IMR-90 (cell line): Measurements from ENCODE around the gene ATIC. TPM values are rescaled to one million over a fixed set of nuclear protein-coding genes. Genes with fewer than 3 reads are reported as not detected.

ENCODE experiments used
- ATAC-seq: fragments of 200-7000 bp; cut with Tn5 transposase; 2 replicates; pipeline ENCODE4 v1.9.1; 2020; ENCODE audit warnings: low read depth, mild to moderate bottlenecking, moderate library complexity
- Bru-seq: library from RNA; stranded (reverse); fragments of 400-500 nt; gene quantifications from one replicate; lab custom pipeline; 2021; lab: Mats Ljungman, UMichigan
- BruChase-seq, 2 experiments: library from RNA; stranded (reverse); fragments of 400-500 nt; gene quantifications; one replicate each; lab custom pipeline; 2021; lab: Mats Ljungman, UMichigan
- BruUV-seq: library from RNA; stranded (reverse); fragments of 400-500 nt; replicated peaks from 2 replicates; lab custom pipeline; 2021; lab: Mats Ljungman, UMichigan
- CTCF ChIA-PET: fragments of 300-600 bp; formaldehyde crosslinking; extraction: SDS; loops from one replicate; lab custom pipeline; 2021; ENCODE audit warnings: antibody characterized with exemption; lab: Yijun Ruan, JAX
- POLR2A ChIA-PET: fragments of 300-600 bp; sonication (Branson Sonifier 250); formaldehyde crosslinking; loops from one replicate; lab custom pipeline; 2022; ENCODE audit warnings: antibody characterized with exemption; ENCODE audit not compliant: unreplicated experiment; lab: Charles Lee
- DNase-seq: peaks from one replicate; pipeline ENCODE4 v3.0.0; 2013
- H2AFZ ChIP-seq: replicated peaks from 2 replicates; pipeline ENCODE3; 2013; ENCODE audit warnings: low read length, mild to moderate bottlenecking; ENCODE audit not compliant: poor library complexity
- H2AK5ac ChIP-seq: 2 replicates; pipeline ENCODE4 v1.6.1; 2013; ENCODE audit warnings: low read depth, low read length, inconsistent platforms
- H2AK9ac ChIP-seq: replicated peaks from 2 replicates; pipeline ENCODE3; 2013; ENCODE audit warnings: mild to moderate bottlenecking, low read depth, low read length, moderate library complexity; ENCODE audit not compliant: poor library complexity
- H2BK120ac ChIP-seq: 2 replicates; pipeline ENCODE4 v1.6.1; 2013; ENCODE audit warnings: low read depth, low read length, inconsistent platforms
- H2BK15ac ChIP-seq: 3 replicates; pipeline ENCODE4 v1.6.1; 2013; ENCODE audit warnings: low read depth, low read length, inconsistent platforms
- H2BK20ac ChIP-seq: 2 replicates; pipeline ENCODE4 v1.6.1; 2013; ENCODE audit warnings: low read depth, mild to moderate bottlenecking, inconsistent platforms, low read length, moderate library complexity
- H2BK5ac ChIP-seq: 2 replicates; pipeline ENCODE4 v1.6.1; 2013; ENCODE audit warnings: mild to moderate bottlenecking, low read depth, low read length, inconsistent platforms; ENCODE audit not compliant: poor library complexity, severe bottlenecking
- H3K14ac ChIP-seq: replicated peaks from 2 replicates; pipeline ENCODE4 v1.6.1; 2013; ENCODE audit warnings: low read depth, low read length, inconsistent platforms
- H3K18ac ChIP-seq: 2 replicates; pipeline ENCODE4 v1.6.1; 2013; ENCODE audit warnings: low read depth, low read length, control low read depth
- H3K23ac ChIP-seq: 2 replicates; pipeline ENCODE4 v1.6.1; 2013; ENCODE audit warnings: low read depth, low read length, inconsistent platforms
- H3K27ac ChIP-seq: 2 replicates; pipeline ENCODE4 v1.5.1; 2013; ENCODE audit warnings: mild to moderate bottlenecking, control low read depth, low read length; ENCODE audit not compliant: insufficient read depth
- H3K27me3 ChIP-seq: 2 replicates; pipeline ENCODE4 v1.6.1; 2013; ENCODE audit warnings: low read length; ENCODE audit not compliant: control insufficient read depth, insufficient read depth
- H3K36me3 ChIP-seq: 2 replicates; pipeline ENCODE4 v1.6.1; 2013; ENCODE audit warnings: low read length, mixed read lengths; ENCODE audit not compliant: control insufficient read depth, insufficient read depth
- H3K4ac ChIP-seq: 2 replicates; pipeline ENCODE4 v1.6.1; 2013; ENCODE audit warnings: low read depth, low read length, inconsistent platforms
- H3K4me1 ChIP-seq: 2 replicates; pipeline ENCODE4 v1.6.1; 2013; ENCODE audit warnings: low read length, mixed read lengths; ENCODE audit not compliant: control insufficient read depth, insufficient read depth
- H3K4me2 ChIP-seq: 2 replicates; pipeline ENCODE4 v1.6.1; 2013; ENCODE audit warnings: low read depth, mild to moderate bottlenecking, control low read depth, low read length, moderate library complexity
- H3K4me3 ChIP-seq: 2 replicates; pipeline ENCODE4 v1.5.1; 2013; ENCODE audit warnings: low read depth, mild to moderate bottlenecking, control low read depth, low read length, moderate library complexity; ENCODE audit not compliant: insufficient read depth
- H3K56ac ChIP-seq: 2 replicates; pipeline ENCODE4 v1.6.1; 2013; ENCODE audit warnings: low read length, inconsistent platforms; ENCODE audit not compliant: insufficient read depth; ENCODE audit errors: extremely low read depth
- H3K79me1 ChIP-seq, 2 experiments: 2 replicates each; pipeline ENCODE4 v1.6.1; 2013; ENCODE audit warnings: low read length in 2 of 2, inconsistent platforms in 1 of 2, low read depth in 1 of 2
- H3K9ac ChIP-seq: 2 replicates; pipeline ENCODE4 v1.6.1; 2013; ENCODE audit warnings: low read depth, low read length, control low read depth
- H3K9me1 ChIP-seq: 2 replicates; pipeline ENCODE4 v1.6.1; 2013; ENCODE audit warnings: low read length, inconsistent platforms; ENCODE audit not compliant: insufficient read depth
- H3K9me3 ChIP-seq: 2 replicates; pipeline ENCODE4 v1.6.1; 2013; ENCODE audit warnings: low read length; ENCODE audit not compliant: control insufficient read depth, insufficient read depth
- H4K20me1 ChIP-seq: 2 replicates; pipeline ENCODE4 v1.6.1; 2013; ENCODE audit warnings: low read length, inconsistent platforms; ENCODE audit not compliant: insufficient read depth
- H4K5ac ChIP-seq: 2 replicates; pipeline ENCODE4 v1.6.1; 2013; ENCODE audit warnings: mild to moderate bottlenecking, low read depth, low read length, control low read depth
- H4K8ac ChIP-seq, 2 experiments: 2 replicates each; pipeline ENCODE4 v1.6.1; 2013; ENCODE audit warnings: low read depth in 2 of 2, low read length in 2 of 2, control low read depth in 1 of 2, inconsistent platforms in 1 of 2
- H4K91ac ChIP-seq: 2 replicates; pipeline ENCODE4 v1.6.1; 2013; ENCODE audit warnings: low read depth, low read length, inconsistent platforms; ENCODE audit not compliant: insufficient read depth
- CEBPB ChIP-seq: IDR thresholded peaks from 2 replicates; pipeline ENCODE4 v1.6.1; 2012; ENCODE audit warnings: low read depth, low read length, improper control_type of control experiment
- CHD1 ChIP-seq: IDR thresholded peaks from 2 replicates; pipeline ENCODE4 v1.6.1; 2012; ENCODE audit warnings: low read depth, low read length, improper control_type of control experiment
- CTCF ChIP-seq: conservative IDR thresholded peaks from 2 replicates; pipeline ENCODE4 v1.5.1; 2012; ENCODE audit warnings: mild to moderate bottlenecking, low read depth, low read length, improper control_type of control experiment
- MAFK ChIP-seq: IDR thresholded peaks from 2 replicates; pipeline ENCODE4 v1.6.1; 2012; ENCODE audit warnings: low read depth, low read length, improper control_type of control experiment
- MAZ ChIP-seq: IDR thresholded peaks from 2 replicates; pipeline ENCODE4 v1.6.1; 2012; ENCODE audit warnings: low read depth, mild to moderate bottlenecking, low read length, improper control_type of control experiment, moderate library complexity, borderline replicate concordance
- MXI1 ChIP-seq: IDR thresholded peaks from 2 replicates; pipeline ENCODE4 v1.6.1; 2012; ENCODE audit warnings: low read depth, mild to moderate bottlenecking, low read length, moderate library complexity, borderline replicate concordance
- NFE2L2 ChIP-seq: fragments of 150-350 bp; IDR thresholded peaks from 2 replicates; pipeline ENCODE4 v1.6.1; 2016; ENCODE audit warnings: low read depth, mild to moderate bottlenecking, low read length
- RAD21 ChIP-seq: IDR thresholded peaks from 2 replicates; pipeline ENCODE4 v1.6.1; 2012; ENCODE audit warnings: low read length, improper control_type of control experiment
- RCOR1 ChIP-seq: IDR thresholded peaks from 2 replicates; pipeline ENCODE4 v1.6.1; 2012; ENCODE audit warnings: mild to moderate bottlenecking, low read length, improper control_type of control experiment; ENCODE audit not compliant: insufficient replicate concordance
- SMC3 ChIP-seq: fragments of 150-350 bp; IDR thresholded peaks from 2 replicates; pipeline ENCODE4 v1.6.1; 2016; ENCODE audit warnings: low read depth, mild to moderate bottlenecking, antibody characterized with exemption, low read length, moderate library complexity
- WGBS, 2 experiments: methylation state at CpG; one replicate each; pipeline versions ENCODE4 v1.1.5 to v1.1.7; 2013; ENCODE audit warnings: missing lambda C conversion rate in 2 of 2; ENCODE audit not compliant: insufficient read length in 1 of 2; ENCODE audit errors: extremely low coverage in 2 of 2; 5-methylcytosine and 5-hydroxymethylcytosine counted together
- dilution Hi-C: fragments of 300-500 bp; cut with HindIII; formaldehyde crosslinking; loops from one replicate; pipeline ENCODE4 v1.14.3; 2018; ENCODE audit warnings: low sequenced_read_pairs; ENCODE audit not compliant: unreplicated experiment
- in situ Hi-C: fragments of 300-500 bp; cut with MboI; formaldehyde crosslinking; loops from 3 replicates; pipeline ENCODE4 v1.14.3; 2019; ENCODE audit warnings: low sequenced_read_pairs, inconsistent platforms, mixed read lengths
- intact Hi-C: fragments of 100-400 bp; cut with micrococcal nuclease; formaldehyde crosslinking; loops from 2 replicates; pipeline ENCODE4 v1.10.0; 2022
- long read RNA-seq: library from polyadenylated mRNA; unstranded; transcript quantifications from one replicate; pipeline ENCODE4 v2.0.0, GENCODE V29; 2021; ENCODE audit not compliant: unreplicated experiment
- polyA plus RNA-seq, 3 experiments: library from polyadenylated mRNA; depleted of rRNA; stranded (reverse); fragments of >200 nt; gene quantifications; 2 replicates each; pipeline ENCODE4 v1.2.3, GENCODE V29; 2012; ENCODE audit warnings: low replicate concordance in 1 of 3
- total RNA-seq: library from RNA; depleted of rRNA; stranded (reverse); fragments of >200 nt; gene quantifications from 2 replicates; pipeline ENCODE4 v1.2.3, GENCODE V29; 2012; rRNA removed
- TF ChIP-seq, protein P1 (sequence below): fragments of 150-350 bp; IDR thresholded peaks from 2 replicates; pipeline ENCODE4 v1.6.1; 2017; ENCODE audit warnings: mild to moderate bottlenecking, antibody characterized with exemption, low read length, low read depth

Gene ATIC
- total RNA-seq: 29.4 and 30.5 TPM in 2 replicates
- polyA plus RNA-seq (2012; rRNA removed): 96.8 and 101 TPM in 2 replicates
- 29.6 and 76.9 TPM in 2 replicates for polyA plus RNA-seq (2012; cell fraction: cytosol; rRNA removed)
- polyA plus RNA-seq (2012; cell fraction: nucleus; rRNA removed; ENCODE audit: low replicate concordance): 20.5 and 94.2 TPM in 2 replicates
- Bru-seq, nascent RNA: percentile 72 among the genes with signal in this experiment
- BruChase-seq, experiment 1, labeled RNA remaining after a 6-hour chase: percentile 69 among the genes with signal in this experiment
- BruChase-seq, experiment 2, labeled RNA remaining after a 2-hour chase: percentile 64 among the genes with signal in this experiment
- long read RNA-seq, transcript ATIC-205 (15 exons, 2,275 nt): minor isoform, 14 of 128 reads
- long read RNA-seq, transcript ATIC-201 (16 exons, 2,213 nt): major isoform, 85 of 128 reads
- long read RNA-seq, partial matches to known transcripts: 17 of 128 reads
- long read RNA-seq, other reads (novel, unspliced or antisense): 7 of 128 reads

GRCh38 chr2:215311625-215312396, at the start of gene ATIC:
TSS of gene ATIC (plus strand) at chr2:215312059. CDS start at chr2:215312143, 84 bp downstream.
- 0% methylated on average over 21 of the region's 64 CpGs; no CpG with 5 or more reads in 1 of the 2 experiments for WGBS, 2 experiments
- Histone ChIP-seq H3K4me1 (0 out of 2 replicates have a peak, but pooled peaks cover 3% of the 10 kb centered on the region), H2AFZ (peak within 1 kb of the TSS; percentile 99), H4K20me1 (no peaks in the 10 kb centered on the region), H3K4ac (peak within 1 kb of the TSS; percentile 81), H3K79me1 (peaks cover 15 to 23% of the 10 kb centered on the region in 2 experiments), H3K9me3 (no peaks in the 10 kb centered on the region), H2BK20ac (peak within 1 kb of the TSS; percentile 22; the same call in 1 of the 2 replicates), H3K27ac (peak within 1 kb of the TSS; percentile 68), H2BK120ac (peak within 1 kb of the TSS; percentile 80), H3K56ac (peak within 1 kb of the TSS; percentile 94), H3K4me3 (peak within 1 kb of the TSS; percentile 50), H4K8ac (peak within 1 kb of the TSS; percentile 96 to 99), H3K9me1 (peaks cover 3% of the 10 kb centered on the region; the same call in 1 of the 2 replicates), H3K14ac (peak within 1 kb of the TSS; percentile 93), H4K5ac (peak within 1 kb of the TSS; percentile 32), H3K23ac (peak within 1 kb of the TSS; percentile 79), H3K18ac (peak within 1 kb of the TSS; percentile 20), H2AK5ac (peak within 1 kb of the TSS; percentile 79), H2BK5ac (peak within 1 kb of the TSS; percentile 56), H3K27me3 (no peaks in the 10 kb centered on the region), H2BK15ac (peak within 1 kb of the TSS; percentile 30; the same call in 1 of the 3 replicates), H3K9ac (peak within 1 kb of the TSS; percentile 90), H3K4me2 (peak within 1 kb of the TSS; percentile 85), H2AK9ac (peak within 1 kb of the TSS; percentile 95), H3K36me3 (peaks cover 2% of the 10 kb centered on the region; the same call in 1 of the 2 replicates), H4K91ac (peak within 1 kb of the TSS; percentile 86)
- CTCF ChIA-PET: interaction anchor here (0.6 to 0.7 kb wide), 4 partner anchors 15 to 65 kb away, joined by 3 to 5 read pairs (median 4); no protein-coding TSS in a partner anchor
- BruUV-seq: no TSS peak
- peak; percentile 97 for ATAC-seq
- in situ Hi-C loops (no loop called here), intact Hi-C loops (no loop called here), dilution Hi-C loops (no loop called here)
- POLR2A ChIA-PET: interaction anchor here (0.6 kb wide), 2 partner anchors 15 to 33 kb away, joined by 5 to 9 read pairs; no protein-coding TSS in a partner anchor
- DNase-seq: peak; percentile 92
- no peak; the same call in 1 of the 2 replicates for TF ChIP-seq CHD1
- no peak for TF ChIP-seq RCOR1
- TF ChIP-seq MXI1: peak; percentile 98
- no peak for TF ChIP-seq CEBPB
- no peak for TF ChIP-seq SMC3
- TF ChIP-seq, protein P1, sequence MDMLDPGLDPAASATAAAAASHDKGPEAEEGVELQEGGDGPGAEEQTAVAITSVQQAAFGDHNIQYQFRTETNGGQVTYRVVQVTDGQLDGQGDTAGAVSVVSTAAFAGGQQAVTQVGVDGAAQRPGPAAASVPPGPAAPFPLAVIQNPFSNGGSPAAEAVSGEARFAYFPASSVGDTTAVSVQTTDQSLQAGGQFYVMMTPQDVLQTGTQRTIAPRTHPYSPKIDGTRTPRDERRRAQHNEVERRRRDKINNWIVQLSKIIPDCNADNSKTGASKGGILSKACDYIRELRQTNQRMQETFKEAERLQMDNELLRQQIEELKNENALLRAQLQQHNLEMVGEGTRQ: peak; percentile 97
- TF ChIP-seq CTCF: no peak
- peak; percentile 75; the same call in 1 of the 2 replicates for TF ChIP-seq MAZ
- no peak for TF ChIP-seq NFE2L2
- no peak for TF ChIP-seq MAFK
- no peak for TF ChIP-seq RAD21
